ENCODE results near the gene CCDC170.

GRCh38 chr6:151483994-151484393 is 9.8 kb upstream of the CCDC170 start:
- TF ChIP-seq POLR2A (IDR thresholded peaks at IDR 0.05; ENCODE audit: low read depth, low read length) (no peak), POLR2AphosphoS5 (IDR thresholded peaks at IDR 0.05; ENCODE audit: low read depth, low read length) (no peak)
